Hematopoietic multipotent progenitor cell treated with erythropoietin and hydrocortisone succinate and interleukin-3 and kit ligand, for 6 days (in vitro differentiated cells): ENCODE data around the gene HAND1.

Experiments used
- DNase-seq: peaks from one replicate; pipeline ENCODE4 v3.0.0-alpha.2; 2015

Gene HAND1

DNA sequence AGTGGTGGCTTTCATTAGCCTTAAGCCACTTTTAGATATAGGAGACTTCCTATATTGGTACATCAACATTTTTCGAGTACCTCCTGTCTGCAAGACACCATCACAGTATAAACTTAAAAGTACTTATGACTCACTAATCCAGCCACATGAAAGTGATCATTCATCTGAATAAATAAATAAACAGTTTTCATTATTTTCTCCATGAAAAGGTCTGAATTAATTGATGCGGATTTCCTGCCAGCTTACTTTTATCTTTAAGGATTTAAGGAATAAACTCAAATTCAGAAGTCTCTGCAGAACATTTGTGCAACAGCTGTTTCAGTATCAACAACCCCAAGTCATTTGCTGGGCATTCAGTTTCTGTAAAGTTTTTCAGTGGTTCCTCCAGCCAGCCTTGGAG, 28.2 kb downstream of the HAND1 start:
- no peak for DNase-seq

DNA sequence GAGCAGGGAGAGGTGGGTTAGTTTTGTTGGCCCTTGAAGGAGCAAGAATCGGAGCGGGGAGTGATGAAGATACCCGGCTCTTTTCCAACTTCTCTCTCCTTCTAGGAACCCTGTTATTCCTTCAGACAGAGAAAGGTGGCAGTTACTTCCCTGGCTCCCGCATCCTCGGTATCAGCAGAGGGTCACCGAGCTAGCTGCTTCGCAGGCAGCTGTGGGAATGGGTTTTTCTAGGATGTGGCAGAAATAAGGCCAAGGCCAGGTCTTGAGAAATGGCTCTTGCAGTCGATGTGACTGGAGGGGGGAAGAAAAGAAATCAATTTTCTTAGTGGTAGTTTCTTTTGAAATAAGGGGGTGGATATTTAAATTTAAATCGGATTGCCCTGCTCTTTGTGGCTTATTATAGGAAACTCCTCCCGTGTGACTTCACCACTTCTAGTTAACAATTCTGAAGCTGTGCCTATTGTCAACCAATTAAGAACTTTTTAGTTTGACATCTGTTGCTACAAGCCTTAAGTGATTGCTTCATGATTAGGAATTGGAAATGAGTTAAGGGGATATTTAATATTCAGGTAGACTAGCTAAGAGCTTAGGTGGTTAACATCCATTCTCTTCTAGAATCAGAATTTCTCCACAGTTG, 30.8 kb downstream of the HAND1 start:
- DNase-seq, result peak; percentile 32

DNA sequence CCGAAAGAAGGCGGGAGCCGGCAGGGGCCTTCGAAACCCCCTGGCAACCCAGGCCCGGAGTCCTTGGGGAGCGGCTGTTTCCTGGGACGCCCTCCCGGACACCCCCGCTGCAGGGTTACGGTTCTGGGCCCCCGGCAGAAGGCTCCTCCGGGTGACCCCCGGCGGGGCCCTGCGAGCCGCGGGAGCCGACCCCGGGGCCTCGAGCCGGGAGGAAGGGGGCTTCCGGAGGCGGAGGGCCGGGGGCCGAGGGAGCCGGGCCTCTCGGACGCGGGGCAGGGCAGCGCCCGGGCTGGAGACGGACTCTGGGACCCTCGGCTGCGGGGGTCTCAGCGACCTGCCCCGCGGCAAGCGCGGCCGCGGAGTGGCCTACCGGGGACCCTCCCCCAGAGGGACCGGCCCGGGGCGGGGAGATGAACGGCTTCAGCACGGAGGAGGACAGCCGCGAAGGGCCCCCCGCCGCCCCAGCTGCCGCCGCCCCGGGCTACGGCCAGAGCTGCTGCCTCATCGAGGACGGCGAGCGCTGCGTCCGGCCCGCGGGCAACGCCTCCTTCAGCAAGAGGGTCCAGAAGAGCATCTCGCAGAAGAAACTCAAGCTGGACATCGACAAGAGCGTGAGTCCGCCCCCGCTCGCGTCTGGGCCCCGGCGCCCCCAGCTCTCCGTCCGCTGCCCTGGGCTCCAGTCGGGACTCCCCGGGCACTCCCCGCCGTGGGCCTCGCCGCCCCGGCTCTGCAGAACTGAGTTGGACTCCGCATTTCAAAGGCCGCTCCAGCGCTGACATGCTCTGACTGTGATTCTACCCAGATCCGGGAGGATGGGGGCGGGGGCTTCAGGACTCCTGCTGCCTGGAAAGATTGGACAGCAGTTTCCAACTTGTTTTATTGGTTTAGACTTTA, 31.6 kb downstream of the HAND1 start:
- DNase-seq, result peak; percentile 43

DNA sequence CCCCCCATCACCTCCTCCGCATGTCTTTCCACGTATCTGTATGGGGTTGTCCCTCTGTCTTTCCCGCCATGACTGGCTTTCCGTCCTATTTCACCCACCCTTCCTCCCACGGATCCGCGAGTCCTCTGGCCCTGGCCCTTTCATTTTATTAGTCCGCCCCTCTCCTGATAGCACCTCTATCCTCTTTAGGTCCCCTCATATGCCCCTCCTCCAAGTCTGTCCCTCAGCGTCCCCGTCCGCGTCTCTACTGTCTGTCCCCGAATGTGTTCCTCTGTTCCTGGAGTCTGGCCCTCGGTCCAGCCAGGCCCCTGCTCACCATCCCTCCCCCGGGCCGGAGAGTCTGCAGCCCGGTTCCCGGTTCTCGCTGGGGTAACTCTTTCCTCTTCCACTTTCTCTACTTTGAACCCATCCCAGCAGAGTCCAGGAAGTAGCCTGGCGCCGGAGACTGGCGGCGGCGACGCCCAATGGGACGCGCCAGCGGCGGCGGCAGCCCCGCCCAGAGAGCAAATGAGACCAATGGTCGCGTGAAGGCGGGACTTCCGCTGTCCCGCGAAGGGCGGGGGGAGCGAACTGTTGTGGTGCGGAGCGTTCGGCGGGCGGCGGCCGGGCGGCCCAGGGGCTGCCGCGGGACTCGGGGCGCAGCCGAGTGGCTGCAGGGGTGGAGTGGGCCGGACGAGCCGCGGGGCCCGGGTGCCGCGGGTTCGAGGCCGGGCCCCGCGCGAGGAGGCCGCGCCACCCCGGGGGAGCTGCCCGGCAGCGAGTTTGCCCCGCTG, 32.4 kb downstream of the HAND1 start, which contains the start of gene SAP30L:
SAP30L (plus strand) TSS at position 576 of the 773 bp plus-strand sequence. CDS start 608 bp downstream, outside the sequence.
- peak; percentile 96 for DNase-seq

DNA sequence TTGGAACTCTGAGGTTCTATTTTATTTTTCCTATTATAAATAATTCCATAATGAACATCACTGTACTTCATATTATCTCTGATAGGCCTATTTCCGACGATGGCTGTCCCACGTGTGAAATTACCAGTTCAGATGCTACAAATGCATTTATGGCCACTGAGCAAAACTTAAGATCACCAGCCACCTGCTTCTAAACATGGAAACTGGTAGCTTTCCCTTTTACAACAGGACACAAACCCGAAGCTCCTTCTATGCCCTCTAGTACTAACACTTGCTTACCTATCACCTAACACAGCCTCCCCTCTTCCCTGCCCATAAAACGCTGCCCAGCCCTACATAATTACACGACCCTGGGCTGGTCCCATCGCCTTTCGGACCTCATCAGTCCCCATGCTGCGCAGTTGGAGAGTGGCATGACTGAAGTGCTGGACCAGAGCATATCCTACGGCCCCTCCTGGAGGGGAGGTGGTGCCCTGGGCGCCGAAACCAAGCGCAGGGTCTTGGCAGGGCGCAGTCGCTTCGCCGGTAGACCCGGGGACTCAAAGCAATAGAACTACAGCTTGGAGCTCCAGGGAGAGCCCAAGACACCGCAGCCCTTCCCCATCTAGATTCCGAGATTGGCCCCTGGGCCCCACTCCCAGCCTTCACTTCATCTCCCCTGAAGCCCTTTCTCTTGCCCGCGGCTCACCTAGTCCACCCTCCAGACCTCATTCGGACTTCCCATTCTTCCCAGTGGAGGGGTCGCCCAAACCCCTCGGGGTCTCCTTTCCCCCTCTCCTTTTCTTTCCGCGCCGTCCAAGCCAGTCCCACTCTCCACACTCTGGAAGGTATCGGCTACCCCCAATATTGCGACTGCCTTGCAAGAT, 33.2 kb downstream of the HAND1 start:
- peak; percentile 48 for DNase-seq

DNA sequence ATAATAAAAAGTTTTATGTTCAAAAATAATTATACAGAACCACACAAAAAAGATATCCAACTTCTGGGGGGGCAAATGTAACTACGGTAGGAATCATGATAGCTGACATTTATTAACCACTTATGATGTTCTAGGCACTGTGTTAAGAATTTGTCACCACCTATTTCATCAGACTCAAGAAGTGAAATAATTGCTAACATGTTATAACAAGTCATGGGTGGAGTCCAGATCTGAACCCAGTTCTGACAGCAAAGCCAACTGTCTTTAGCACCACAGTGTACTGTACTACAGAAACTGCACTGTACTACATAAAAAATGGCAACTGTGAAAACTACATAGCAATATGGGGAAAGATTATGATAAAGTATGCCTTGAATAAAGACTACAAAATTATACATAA, 35.2 kb downstream of the HAND1 start:
- DNase-seq, result no peak

DNA sequence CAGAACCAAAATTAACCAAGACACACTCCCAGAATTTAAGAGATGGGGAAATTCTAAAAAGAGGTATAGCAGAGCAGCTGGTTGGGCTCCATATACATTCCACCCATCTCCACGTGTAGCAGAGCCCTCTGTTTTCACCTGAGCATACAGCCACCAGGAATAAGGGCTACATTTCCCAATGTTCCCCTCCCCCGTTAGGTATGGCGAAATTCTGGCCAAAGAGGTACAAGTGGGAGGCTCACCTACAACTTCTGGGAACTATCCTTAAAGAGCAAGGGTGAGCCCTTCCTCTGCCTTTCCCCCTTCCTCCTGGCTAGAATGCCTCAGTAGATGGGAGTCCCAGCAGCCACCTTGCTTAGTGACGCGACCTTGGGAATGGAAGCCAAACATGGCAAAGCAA, 37.5 kb downstream of the HAND1 start:
- no peak for DNase-seq

DNA sequence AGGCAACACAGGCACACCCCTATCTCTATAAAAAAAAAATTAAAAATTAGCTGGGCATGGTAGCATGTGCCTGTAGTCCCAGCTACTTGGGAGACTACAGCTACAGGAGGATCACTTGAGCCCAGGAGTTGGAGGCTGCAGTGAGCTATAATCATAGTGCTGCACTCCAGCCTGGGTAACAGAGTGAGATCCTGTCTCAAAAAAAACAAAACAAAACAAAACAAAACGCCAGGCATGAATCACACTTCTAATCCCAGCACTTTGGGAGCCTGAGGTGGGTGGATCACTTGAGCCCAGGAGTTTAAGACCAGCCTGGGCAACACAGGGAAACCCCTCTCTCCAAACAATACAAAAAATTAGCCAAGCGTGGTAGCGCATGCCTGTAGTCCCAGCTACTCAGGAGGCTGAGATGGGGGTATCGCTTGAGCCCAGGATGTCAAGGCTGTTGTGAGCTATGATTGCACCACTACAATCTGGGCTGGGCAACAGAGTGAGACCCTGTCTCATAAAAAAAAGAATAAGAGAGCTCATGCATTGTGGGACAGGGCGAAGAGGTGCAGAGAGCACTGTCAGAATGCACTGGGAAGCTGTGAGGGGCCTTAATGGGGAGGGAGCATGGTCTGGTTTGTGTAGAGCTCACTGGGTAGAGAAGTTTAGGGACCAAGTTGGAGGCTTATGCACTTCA, 40.6 kb downstream of the HAND1 start:
- no peak for DNase-seq

DNA sequence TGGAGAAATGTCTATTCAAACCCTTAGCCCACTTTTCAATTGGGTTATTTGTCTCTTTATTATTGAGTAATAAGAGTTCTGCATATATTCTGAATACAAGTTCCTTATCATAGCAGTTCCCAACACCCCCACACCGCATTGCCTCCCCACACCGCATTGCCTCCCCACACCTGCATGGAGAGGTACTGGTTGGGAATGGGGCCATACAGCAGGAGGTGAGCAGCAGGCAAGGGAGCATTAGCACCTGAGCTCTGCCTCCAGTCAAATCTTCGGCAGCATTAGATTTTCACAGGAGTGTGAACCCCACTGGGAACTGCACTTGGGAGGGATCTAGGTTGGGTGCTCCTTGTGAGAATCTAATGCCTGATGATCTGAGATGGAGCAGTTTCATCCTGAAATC, 42.8 kb downstream of the HAND1 start:
- DNase-seq, result no peak

DNA sequence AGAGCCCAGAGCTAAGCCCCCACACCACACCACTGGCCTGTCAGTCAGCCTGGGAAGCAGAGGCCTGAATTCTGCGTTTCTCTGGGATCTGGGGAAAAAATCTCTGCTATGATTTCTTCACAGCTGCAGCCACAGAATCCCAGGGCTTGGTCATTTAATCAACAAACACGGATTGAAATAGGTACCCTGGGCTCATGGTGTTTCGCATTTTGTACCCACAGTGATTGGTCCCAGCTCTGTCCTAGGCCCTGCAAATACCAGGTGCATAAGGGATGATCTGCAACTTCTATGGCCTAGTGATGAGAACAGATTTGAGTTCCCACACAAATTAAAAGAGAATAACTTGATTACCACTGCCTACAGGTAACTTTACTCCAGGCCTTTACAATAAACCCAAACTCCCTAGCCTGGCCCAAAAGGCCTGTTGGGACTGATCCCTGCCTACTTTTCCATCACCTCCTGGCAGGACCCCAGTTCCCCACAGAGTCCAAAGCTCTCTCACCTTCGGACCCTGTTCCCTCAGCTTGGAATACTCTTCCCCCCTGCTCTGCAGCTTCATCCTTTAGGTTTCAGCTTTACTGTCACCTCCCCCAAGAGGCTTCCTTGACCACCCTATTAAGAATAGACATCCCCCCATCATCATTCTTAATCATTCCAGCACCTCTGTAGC, 46.9 kb downstream of the HAND1 start:
- no peak for DNase-seq

DNA sequence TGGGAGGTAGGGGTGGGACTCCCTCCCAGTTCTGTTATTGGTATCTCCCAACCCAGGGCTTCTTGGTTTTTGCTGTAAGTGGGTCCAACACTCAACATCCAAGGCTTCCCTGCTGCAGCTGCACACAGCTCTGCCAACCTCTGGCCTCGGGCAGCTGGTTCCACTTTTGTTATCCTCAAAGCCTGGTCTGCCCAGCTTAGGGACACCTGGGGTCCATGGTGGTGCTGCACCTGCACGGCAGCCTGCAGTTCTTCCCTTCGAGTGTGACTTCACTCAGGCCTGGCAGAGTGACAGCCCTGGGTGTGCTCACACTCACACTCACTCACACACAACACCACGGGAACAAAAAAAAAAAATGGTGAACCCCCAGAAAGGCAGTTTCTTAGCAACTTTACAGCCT, 47.6 kb downstream of the HAND1 start:
- DNase-seq, result no peak

DNA sequence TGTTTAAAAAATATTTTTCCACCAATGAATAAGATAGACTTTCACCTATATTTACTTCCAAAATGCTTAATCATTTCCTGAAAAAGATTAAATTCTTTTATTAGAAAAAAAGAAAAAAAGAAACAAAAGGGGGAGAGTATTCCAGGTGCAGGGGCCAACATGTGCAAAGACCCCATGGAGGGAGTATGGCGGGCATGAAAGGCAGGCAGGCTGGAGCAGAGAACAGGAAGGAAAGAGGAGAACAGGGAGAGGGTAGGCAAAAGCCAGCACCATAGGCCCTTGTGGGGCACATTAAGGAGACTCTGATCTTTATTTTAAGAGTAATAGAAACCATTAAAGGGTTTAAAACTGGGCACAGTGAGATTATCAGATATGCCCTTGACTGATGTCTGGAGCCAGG, 48.7 kb downstream of the HAND1 start:
- DNase-seq, result no peak

DNA sequence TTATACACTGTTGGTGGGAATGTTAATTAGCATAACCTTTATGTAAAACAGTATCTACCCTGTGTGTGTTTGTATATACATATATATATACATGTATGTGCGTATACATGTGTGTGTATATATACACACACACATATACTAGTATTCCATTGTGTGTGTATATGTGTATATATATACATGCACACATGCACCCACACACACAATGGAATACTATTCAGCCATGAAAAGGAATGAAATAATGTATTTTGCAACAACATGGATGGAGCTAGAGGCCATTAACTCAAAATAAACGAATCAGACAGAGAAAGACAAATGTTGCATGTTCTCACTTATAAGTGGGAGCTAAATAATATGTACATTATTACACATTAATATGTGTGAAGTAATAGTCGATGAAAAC, 49.8 kb downstream of the HAND1 start:
- no peak for DNase-seq
